Activated CD8-positive, alpha-beta T cell treated with anti-CD3 and anti-CD28 coated beads for 36 hours (primary cell): Measurements from ENCODE around the gene CYP2B6. TPM values are rescaled to one million over a fixed set of nuclear protein-coding genes. Genes with fewer than 3 reads are reported as not detected.
"Not testable (repeated sequence)": the region's sequence is repeated elsewhere in the genome, so short reads cannot be mapped to it uniquely, and the experiment has no call there.

Source experiments
- ATAC-seq: fragments of 200-7000 bp; cut with Tn5 transposase; one replicate; pipeline ENCODE4 v1.10.0; 2021; ENCODE audit warnings: mild to moderate bottlenecking, moderate library complexity
- CTCF ChIA-PET: fragments of 350-600 bp; sonication (Branson Sonifier 250); formaldehyde crosslinking; loops from one replicate; lab custom pipeline; 2021; ENCODE audit warnings: antibody characterized with exemption; lab: Charles Lee
- POLR2A ChIA-PET: fragments of 350-600 bp; sonication (Branson Sonifier 250); formaldehyde crosslinking; loops from one replicate; lab custom pipeline; 2021; ENCODE audit warnings: antibody characterized with exemption; lab: Charles Lee
- DNase-seq: peaks from one replicate; pipeline ENCODE4 v3.0.0-alpha.2; 2020
- H3K27ac Mint-ChIP-seq: one replicate; pipeline ENCODE4 v1.8.0; 2021; ENCODE audit warnings: mild to moderate bottlenecking, mixed read lengths
- H3K27me3 Mint-ChIP-seq: one replicate; pipeline ENCODE4 v1.8.0; 2021; ENCODE audit warnings: mixed read lengths
- H3K36me3 Mint-ChIP-seq: one replicate; pipeline ENCODE4 v1.8.0; 2021; ENCODE audit warnings: low read depth, mixed read lengths
- H3K4me1 Mint-ChIP-seq: one replicate; pipeline ENCODE4 v1.8.0; 2021; ENCODE audit warnings: low read depth, mixed read lengths
- H3K4me3 Mint-ChIP-seq: one replicate; pipeline ENCODE4 v1.8.0; 2021; ENCODE audit warnings: mild to moderate bottlenecking, moderate library complexity, mixed read lengths
- H3K9me3 Mint-ChIP-seq: one replicate; pipeline ENCODE4 v1.8.0; 2021; ENCODE audit warnings: mixed read lengths
- CTCF ChIP-seq: fragments of 200-600 bp; IDR thresholded peaks from one replicate; pipeline ENCODE4 v1.8.0; 2022; ENCODE audit warnings: antibody characterized with exemption, mild to moderate bottlenecking
- intact Hi-C: fragments of 100-400 bp; cut with micrococcal nuclease; formaldehyde crosslinking; loops from one replicate; pipeline ENCODE4 v1.10.0; 2022
- total RNA-seq, 2 experiments: library from RNA; stranded (reverse); gene quantifications; one replicate each; pipeline ENCODE4 v1.2.3, GENCODE V29; 2021

Gene CYP2B6
- total RNA-seq, 2 experiments from 2014 or later, result not detected

- no peaks in the 10 kb centered on the region for H3K36me3 Mint-ChIP-seq
- DNase-seq, result no peak
Measured at GRCh38 chr19:41001243-41001971, 10.3 kb downstream of the CYP2B6 start.

GRCh38 chr19:41003656-41004055 lies 12.6 kb downstream of the CYP2B6 start:
- H3K4me3 Mint-ChIP-seq, POLR2A ChIA-PET, intact Hi-C loops, H3K4me1 Mint-ChIP-seq, H3K9me3 Mint-ChIP-seq, DNase-seq, CTCF ChIA-PET, H3K36me3 Mint-ChIP-seq, H3K27ac Mint-ChIP-seq, ATAC-seq: not testable (repeated sequence)
- H3K27me3 Mint-ChIP-seq, result peaks cover 15% of the 10 kb centered on the region

More at GRCh38 chr19:41001243-41001971, 10.3 kb downstream of the CYP2B6 start:
- no peak for ATAC-seq
- no peak overlapping the region for H3K27ac Mint-ChIP-seq
- H3K4me1 Mint-ChIP-seq, result no peaks in the 10 kb centered on the region
- peaks cover 2% of the 10 kb centered on the region for H3K9me3 Mint-ChIP-seq
- POLR2A ChIA-PET, result no interaction called here
- CTCF ChIA-PET, result interaction anchor here (0.6 kb wide), 1 partner anchor 149 kb away, joined by 3 read pairs; no protein-coding TSS in a partner anchor
- H3K27me3 Mint-ChIP-seq, result peaks cover 11% of the 10 kb centered on the region
- intact Hi-C loops, result no loop called here
- H3K4me3 Mint-ChIP-seq, result no peak overlapping the region
- no peak for TF ChIP-seq CTCF

- no peak for TF ChIP-seq CTCF
- Mint-ChIP-seq H3K4me1 (no peaks in the 10 kb centered on the region), H3K27ac (no peak overlapping the region), H3K4me3 (no peak overlapping the region), H3K27me3 (peaks cover 33% of the 10 kb centered on the region), H3K36me3 (no peaks in the 10 kb centered on the region), H3K9me3 (no peaks in the 10 kb centered on the region)
- CTCF ChIA-PET, result no interaction called here
- POLR2A ChIA-PET, result no interaction called here
- intact Hi-C loops, result no loop called here
- DNase-seq (no peak), ATAC-seq (no peak)
Measured at GRCh38 chr19:41009700-41010235, 18.7 kb downstream of the CYP2B6 start.

- Mint-ChIP-seq H3K27ac (no peak overlapping the region), H3K4me1 (no peaks in the 10 kb centered on the region), H3K36me3 (no peaks in the 10 kb centered on the region), H3K4me3 (no peak overlapping the region), H3K27me3 (peaks cover 26% of the 10 kb centered on the region), H3K9me3 (no peaks in the 10 kb centered on the region)
- ATAC-seq (no peak), DNase-seq (no peak)
- intact Hi-C loops, result no loop called here
- ChIA-PET CTCF (no interaction called here), POLR2A (no interaction called here)
- TF ChIP-seq CTCF, result no peak
Measured at GRCh38 chr19:41013359-41013758, 22.3 kb downstream of the CYP2B6 start.

GRCh38 chr19:41014643-41015042 lies 23.6 kb downstream of the CYP2B6 start:
- TF ChIP-seq CTCF, result no peak
- intact Hi-C loops, result no loop called here
- no peak for DNase-seq
- Mint-ChIP-seq H3K9me3 (no peaks in the 10 kb centered on the region), H3K27ac (no peak overlapping the region), H3K27me3 (peaks cover 22% of the 10 kb centered on the region), H3K36me3 (no peaks in the 10 kb centered on the region), H3K4me1 (no peaks in the 10 kb centered on the region), H3K4me3 (no peak overlapping the region)
- CTCF ChIA-PET, result no interaction called here
- POLR2A ChIA-PET, result interaction anchor here (1.8 kb wide), 1 partner anchor 9 kb away, joined by 4 read pairs; no protein-coding TSS in a partner anchor
- ATAC-seq, result no peak
